ACC112 (cell line): ENCODE data around the gene SMARCC1.

Source experiments
- H2AFZ ChIP-seq: fragments of 200-600 bp; sonication (generic); one replicate; pipeline ENCODE4 v1.6.0; 2017; ENCODE audit warnings: antibody characterized with exemption, low read length; ENCODE audit not compliant: unreplicated experiment
- H3K27ac ChIP-seq: fragments of 200-600 bp; sonication (generic); 2 replicates; pipeline ENCODE4 v1.5.1; 2014; ENCODE audit warnings: low read depth, mild to moderate bottlenecking, antibody characterized with exemption, low read length, moderate library complexity
- H3K27me3 ChIP-seq: fragments of 200-600 bp; sonication (generic); 2 replicates; pipeline ENCODE4 v1.6.1; 2014; ENCODE audit warnings: mild to moderate bottlenecking, antibody characterized with exemption, low read length, moderate library complexity, mixed read lengths; ENCODE audit not compliant: insufficient read depth
- H3K36me3 ChIP-seq: fragments of 200-600 bp; sonication (generic); 2 replicates; pipeline ENCODE4 v1.6.1; 2016; ENCODE audit warnings: mild to moderate bottlenecking, antibody characterized with exemption, low read length, moderate library complexity, mixed read lengths; ENCODE audit not compliant: insufficient read depth
- H3K4me1 ChIP-seq: fragments of 200-600 bp; sonication (generic); one replicate; pipeline ENCODE4 v1.6.1; 2016; ENCODE audit warnings: low read length, mixed read lengths; ENCODE audit not compliant: insufficient read depth, unreplicated experiment, control insufficient read depth
- H3K4me3 ChIP-seq: fragments of 200-600 bp; sonication (generic); 2 replicates; pipeline ENCODE4 v1.5.1; 2014; ENCODE audit warnings: mild to moderate bottlenecking, low read depth, low read length
- H3K79me2 ChIP-seq: fragments of 200-600 bp; sonication (generic); one replicate; pipeline ENCODE4 v1.6.0; 2016; ENCODE audit warnings: low read length; ENCODE audit not compliant: control insufficient read depth, unreplicated experiment, insufficient read depth

Gene SMARCC1

DNA sequence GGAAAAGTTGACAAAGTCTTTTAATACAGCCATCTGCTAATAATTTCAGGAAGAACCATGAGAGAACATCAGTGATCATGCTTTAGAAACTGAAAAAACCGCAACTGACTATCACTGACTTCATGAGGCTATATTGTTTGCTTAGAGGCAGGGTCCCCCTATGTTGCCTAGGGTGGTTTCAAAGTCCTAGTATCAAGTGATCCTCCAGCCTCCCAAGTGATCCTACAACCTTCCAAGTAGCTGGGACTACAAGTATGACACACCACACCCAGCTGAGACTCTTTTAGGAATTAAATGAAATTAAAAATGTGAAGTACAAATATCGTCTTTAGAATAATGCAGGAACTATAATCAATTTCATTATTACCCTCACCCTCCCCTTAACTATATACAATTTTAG, 144.8 kb downstream of the SMARCC1 start:
- Histone ChIP-seq H3K36me3 (peaks cover 24% of the 10 kb centered on the region), H3K4me3 (no peak overlapping the region), H3K27me3 (no peaks in the 10 kb centered on the region), H2AFZ (no peak overlapping the region), H3K4me1 (no peaks in the 10 kb centered on the region), H3K79me2 (no peaks in the 10 kb centered on the region), H3K27ac (no peak overlapping the region)

DNA sequence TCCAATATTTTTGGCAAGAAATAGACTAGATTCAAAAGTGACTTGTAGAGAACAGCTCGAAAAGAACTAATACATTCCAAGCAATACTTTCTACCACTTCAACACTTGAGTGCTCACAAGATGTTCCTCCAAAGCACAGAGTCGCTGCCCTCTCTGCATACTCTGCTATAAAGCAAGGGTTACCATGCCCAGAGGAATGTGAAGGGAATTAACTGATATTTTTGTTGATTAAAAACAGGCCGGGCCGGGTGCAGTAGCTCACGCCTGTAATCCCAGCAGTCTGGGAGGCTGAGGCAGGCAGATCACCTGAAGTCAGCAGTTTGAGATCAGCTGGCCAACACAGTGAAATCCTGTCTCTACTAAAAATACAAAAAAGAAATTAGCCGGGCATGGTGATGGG, 145.5 kb downstream of the SMARCC1 start:
- Histone ChIP-seq H2AFZ (no peak overlapping the region), H3K4me1 (no peaks in the 10 kb centered on the region), H3K36me3 (peaks cover 26% of the 10 kb centered on the region), H3K4me3 (no peak overlapping the region), H3K79me2 (no peaks in the 10 kb centered on the region), H3K27me3 (no peaks in the 10 kb centered on the region), H3K27ac (no peak overlapping the region)

DNA sequence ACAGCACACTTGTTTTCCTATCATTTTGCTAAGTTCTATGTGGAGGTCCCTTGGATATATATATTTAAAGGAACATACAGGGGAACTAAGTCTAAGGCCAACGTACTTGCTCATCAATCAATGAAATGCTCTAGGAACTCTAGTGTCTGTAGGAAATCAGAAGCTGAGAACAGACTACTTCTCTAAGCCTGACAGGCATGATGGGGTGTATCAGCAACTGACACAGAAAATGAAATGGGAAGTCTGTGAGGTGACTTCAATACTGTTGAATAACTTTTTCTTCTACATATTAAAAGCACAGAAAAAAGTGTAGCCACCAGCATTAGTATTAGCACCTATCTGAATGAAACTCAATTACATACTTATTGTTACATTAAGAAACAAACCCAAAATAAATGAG, 146.2 kb downstream of the SMARCC1 start:
- H3K79me2 ChIP-seq = no peaks in the 10 kb centered on the region
- peaks cover 26% of the 10 kb centered on the region for H3K36me3 ChIP-seq

GRCh38 chr3:47634996-47635395, 146.7 kb downstream of the SMARCC1 start:
- Histone ChIP-seq H3K4me3 (no peak overlapping the region), H3K36me3 (peaks cover 30% of the 10 kb centered on the region), H3K27ac (no peak overlapping the region), H2AFZ (no peak overlapping the region), H3K79me2 (no peaks in the 10 kb centered on the region), H3K4me1 (no peaks in the 10 kb centered on the region), H3K27me3 (no peaks in the 10 kb centered on the region)

More for the DNA sequence above, 146.2 kb downstream of the SMARCC1 start:
- Histone ChIP-seq H3K4me1 (no peaks in the 10 kb centered on the region), H2AFZ (no peak overlapping the region), H3K27ac (no peak overlapping the region), H3K4me3 (no peak overlapping the region), H3K27me3 (no peaks in the 10 kb centered on the region)

- H3K27ac ChIP-seq = no peak overlapping the region
- H3K4me3 ChIP-seq = no peak overlapping the region
- peaks cover 30% of the 10 kb centered on the region for H3K36me3 ChIP-seq
- H3K27me3 ChIP-seq = no peaks in the 10 kb centered on the region
- H3K79me2 ChIP-seq = no peaks in the 10 kb centered on the region
- no peak overlapping the region for H2AFZ ChIP-seq
- no peaks in the 10 kb centered on the region for H3K4me1 ChIP-seq
Measured at GRCh38 chr3:47630810-47631209, 150.9 kb downstream of the SMARCC1 start.

- Histone ChIP-seq H3K79me2 (no peaks in the 10 kb centered on the region), H3K36me3 (peaks cover 26% of the 10 kb centered on the region), H3K27me3 (no peaks in the 10 kb centered on the region), H3K4me3 (no peak overlapping the region), H3K4me1 (no peaks in the 10 kb centered on the region), H2AFZ (no peak overlapping the region), H3K27ac (no peak overlapping the region)
Measured at GRCh38 chr3:47629770-47630169, 151.9 kb downstream of the SMARCC1 start.

DNA sequence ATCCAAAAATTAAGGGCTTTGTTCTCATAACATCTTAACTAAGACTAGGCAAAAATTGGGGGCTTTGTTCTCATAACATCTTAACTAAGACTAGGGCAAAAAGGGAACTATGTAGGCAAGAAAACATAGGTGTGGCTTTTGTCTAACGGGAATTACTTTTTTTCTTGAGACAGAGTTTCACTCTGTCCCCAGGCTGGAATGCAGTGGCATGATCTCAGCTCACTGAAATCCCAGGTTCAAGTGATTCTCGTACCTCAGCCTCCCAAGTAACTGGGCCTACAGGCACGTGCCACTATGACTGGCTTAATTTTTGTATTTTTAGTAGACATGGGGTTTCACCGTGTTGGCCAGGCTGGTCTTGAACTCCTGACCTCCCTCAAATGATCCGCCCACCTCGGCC, 153.3 kb downstream of the SMARCC1 start:
- Histone ChIP-seq H3K36me3 (peaks cover 17% of the 10 kb centered on the region), H3K79me2 (no peaks in the 10 kb centered on the region), H3K27me3 (no peaks in the 10 kb centered on the region), H3K27ac (no peak overlapping the region), H2AFZ (no peak overlapping the region), H3K4me1 (no peaks in the 10 kb centered on the region), H3K4me3 (no peak overlapping the region)

DNA sequence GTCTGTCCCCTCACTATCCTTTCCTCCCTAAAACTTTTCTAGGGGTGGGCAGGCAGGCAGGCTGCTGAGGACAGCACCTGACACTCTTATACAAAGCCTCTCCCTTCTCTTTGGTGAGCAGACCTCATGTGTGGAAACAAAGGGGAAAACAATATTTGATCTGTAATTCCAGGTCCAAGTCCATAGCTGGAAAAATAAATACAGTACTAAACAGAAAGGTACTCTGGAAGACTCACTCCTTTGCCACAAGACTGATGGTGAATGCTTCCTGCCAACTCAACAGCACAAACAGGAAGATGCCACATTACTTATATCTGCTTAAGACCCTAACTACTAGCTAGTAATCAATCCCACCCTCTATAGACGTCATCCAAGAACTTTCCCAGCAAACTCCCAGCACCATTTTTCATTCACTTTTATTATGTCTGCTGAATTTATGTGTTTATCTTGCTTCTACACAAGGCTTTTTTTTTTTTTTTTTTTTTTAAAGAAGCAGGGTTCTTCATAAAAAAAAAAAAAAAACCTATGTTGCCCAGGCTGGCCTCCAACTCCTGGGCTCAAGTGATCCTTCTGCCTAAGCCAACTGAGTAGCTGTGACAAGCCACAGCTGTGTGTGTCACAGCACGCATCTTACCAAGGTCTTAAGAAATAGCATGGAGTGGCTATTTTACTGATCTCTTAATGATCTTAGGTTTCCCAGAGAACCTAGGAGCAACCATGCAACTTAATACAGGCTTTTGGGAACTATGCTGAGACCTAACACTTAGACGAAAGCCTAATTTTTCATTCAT, 158.8 kb downstream of the SMARCC1 start:
- Histone ChIP-seq H3K79me2 (no peaks in the 10 kb centered on the region), H2AFZ (no peak overlapping the region), H3K36me3 (peaks cover 9% of the 10 kb centered on the region; the same call in 1 of the 2 replicates), H3K27me3 (no peaks in the 10 kb centered on the region), H3K4me3 (no peak overlapping the region), H3K27ac (no peak overlapping the region), H3K4me1 (peaks cover 4% of the 10 kb centered on the region)

DNA sequence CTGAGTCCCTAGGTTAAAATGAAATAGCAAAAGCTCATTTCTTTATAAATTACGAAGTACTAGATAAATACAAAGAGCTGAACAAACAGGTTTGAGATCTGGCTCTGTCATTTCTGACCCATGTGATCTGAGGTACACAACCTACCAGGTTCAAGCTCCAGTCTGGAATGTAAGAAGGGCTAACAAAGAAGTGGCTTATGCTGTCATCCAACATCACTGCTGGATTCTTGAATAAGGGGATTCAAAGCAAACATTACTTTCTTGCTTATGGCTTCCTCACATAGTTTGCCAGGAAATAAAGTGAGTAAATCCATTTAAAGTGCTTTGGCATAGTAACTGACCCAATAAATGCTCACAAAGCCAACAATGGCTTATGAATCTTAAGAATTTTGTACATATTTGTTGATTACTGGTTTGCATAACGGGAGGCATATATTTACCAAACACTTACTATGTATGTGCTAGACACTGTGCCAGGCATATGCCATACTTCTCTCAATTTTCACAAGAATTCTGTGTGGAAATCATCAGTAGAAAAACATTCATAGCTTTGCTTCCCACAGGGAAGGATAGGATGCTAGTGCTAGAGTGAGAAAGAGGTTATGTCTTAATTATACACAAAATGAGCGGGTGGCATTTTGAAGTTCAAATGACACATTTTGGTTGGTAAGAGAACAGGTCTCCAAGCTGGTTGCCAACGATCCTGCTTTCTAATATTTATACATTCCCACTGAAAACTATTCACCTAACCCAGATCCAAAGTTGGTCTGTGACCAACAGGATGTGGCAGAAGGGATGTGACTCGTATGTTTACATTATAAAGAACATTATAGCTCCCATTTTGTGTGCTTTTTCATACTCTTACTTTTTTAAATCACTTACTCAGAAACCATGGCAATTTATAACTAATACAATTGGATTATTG, 164.3 kb downstream of the SMARCC1 start:
- Histone ChIP-seq H3K4me1 (peaks cover 16% of the 10 kb centered on the region), H3K4me3 (no peak overlapping the region), H3K36me3 (peaks cover 22% of the 10 kb centered on the region), H3K27me3 (no peaks in the 10 kb centered on the region), H3K27ac (peak overlapping the region; percentile 54), H2AFZ (no peak overlapping the region), H3K79me2 (no peaks in the 10 kb centered on the region)

- Histone ChIP-seq H3K27ac (no peak overlapping the region), H3K4me3 (no peak overlapping the region), H3K27me3 (no peaks in the 10 kb centered on the region), H3K36me3 (peaks cover 19% of the 10 kb centered on the region), H3K79me2 (no peaks in the 10 kb centered on the region), H2AFZ (no peak overlapping the region), H3K4me1 (peaks cover 25% of the 10 kb centered on the region)
Measured at GRCh38 chr3:47614788-47615187, 166.9 kb downstream of the SMARCC1 start.
